ENCODE data around the gene WNT2.
"Not testable (repeated sequence)": the region's sequence is repeated elsewhere in the genome, so short reads cannot be mapped to it uniquely, and the experiment has no call there.

The WNT2 gene

DNA sequence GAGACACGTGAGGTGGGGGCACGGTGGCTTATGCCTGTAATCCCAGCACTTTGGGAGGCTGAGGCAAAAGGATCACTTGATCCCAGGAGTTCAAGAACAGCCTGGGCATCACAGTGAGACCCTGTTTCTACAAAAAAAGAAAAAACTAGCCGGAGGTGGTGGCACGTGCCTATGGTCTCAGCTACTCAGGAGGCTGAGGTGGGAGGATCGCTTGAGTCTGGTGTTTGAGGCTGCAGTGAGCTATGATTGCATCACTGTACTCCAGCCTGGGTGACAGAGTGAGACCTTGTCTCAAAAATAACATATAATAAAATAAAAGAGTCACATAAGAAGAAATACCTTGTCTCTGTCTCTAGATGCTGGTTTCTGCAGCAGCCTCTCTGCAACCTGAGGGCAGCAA, 22.4 kb downstream of the WNT2 start:
- not testable (repeated sequence) for H3K9me3 ChIP-seq (ENCODE audit: control insufficient read depth in 1 of 2, low read length in 2 of 2); H3K27me3 ChIP-seq (ENCODE audit: low read depth, low read length); H3K36me3 ChIP-seq (ENCODE audit: control insufficient read depth in 1 of 2, insufficient read depth in 2 of 2, low read length in 2 of 2); H3K4me3 ChIP-seq (ENCODE audit: low read depth in 1 of 2, low read length in 2 of 2); H3K27ac ChIP-seq (ENCODE audit: low read length); H3K4me1 ChIP-seq (ENCODE audit: control insufficient read depth in 1 of 2, insufficient read depth in 2 of 2, low read length in 2 of 2)

DNA sequence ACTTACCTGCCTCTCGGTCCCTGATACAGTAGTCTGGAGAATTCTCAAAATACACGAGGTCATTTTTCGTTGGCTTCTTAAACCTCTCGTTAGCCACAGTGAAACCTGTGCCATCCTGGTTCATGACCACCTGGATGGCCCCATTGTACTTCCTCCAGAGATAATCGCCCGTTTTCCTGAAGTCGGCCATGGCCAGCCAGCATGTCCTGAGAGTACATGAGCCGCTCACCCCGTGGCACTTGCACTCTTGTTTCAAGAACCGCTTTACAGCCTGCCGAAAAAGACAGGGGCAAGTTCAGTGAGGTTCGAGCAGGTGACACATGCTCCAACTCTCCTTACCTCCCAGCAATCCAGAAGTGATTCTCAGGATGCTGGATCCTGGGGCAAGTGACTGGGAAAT, 25.3 kb downstream of the WNT2 start:
- no peak overlapping the region for H3K27ac ChIP-seq (ENCODE audit: low read length)
- no peaks in the 10 kb centered on the region for H3K36me3 ChIP-seq (ENCODE audit: control insufficient read depth in 1 of 2, insufficient read depth in 2 of 2, low read length in 2 of 2)
- no peaks in the 10 kb centered on the region for H3K4me1 ChIP-seq (ENCODE audit: control insufficient read depth in 1 of 2, insufficient read depth in 2 of 2, low read length in 2 of 2)
- H3K4me3 ChIP-seq (ENCODE audit: low read depth in 1 of 2, low read length in 2 of 2), result no peak overlapping the region
- H3K27me3 ChIP-seq (ENCODE audit: low read depth, low read length), result no peaks in the 10 kb centered on the region
- H3K9me3 ChIP-seq (ENCODE audit: control insufficient read depth in 1 of 2, low read length in 2 of 2), result no peaks in the 10 kb centered on the region

DNA sequence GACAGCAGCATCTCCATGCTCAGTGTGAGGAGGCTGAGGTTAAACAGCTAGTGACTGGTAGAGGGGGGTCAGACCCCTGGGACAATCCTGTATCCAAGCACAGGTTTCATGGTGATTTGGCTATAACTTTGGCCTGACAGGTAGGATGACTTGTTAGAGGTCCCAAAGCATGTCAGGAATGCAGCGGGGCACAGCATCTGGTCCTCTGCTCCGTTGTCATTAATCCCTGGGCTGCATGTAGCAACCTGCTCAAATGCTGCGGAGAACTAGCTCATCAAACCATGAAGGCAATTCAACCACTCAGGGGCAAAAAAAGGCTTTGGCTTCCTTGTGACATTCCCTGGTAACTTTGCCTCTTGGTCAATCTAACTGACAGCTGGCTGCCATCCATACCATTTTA, 26.8 kb downstream of the WNT2 start:
- H3K27me3 ChIP-seq (ENCODE audit: low read depth, low read length), result no peaks in the 10 kb centered on the region
- H3K4me1 ChIP-seq (ENCODE audit: control insufficient read depth in 1 of 2, insufficient read depth in 2 of 2, low read length in 2 of 2), result no peaks in the 10 kb centered on the region
- H3K9me3 ChIP-seq (ENCODE audit: control insufficient read depth in 1 of 2, low read length in 2 of 2), result no peaks in the 10 kb centered on the region
- no peak overlapping the region for H3K27ac ChIP-seq (ENCODE audit: low read length)
- H3K4me3 ChIP-seq (ENCODE audit: low read depth in 1 of 2, low read length in 2 of 2), result no peak overlapping the region
- no peaks in the 10 kb centered on the region for H3K36me3 ChIP-seq (ENCODE audit: control insufficient read depth in 1 of 2, insufficient read depth in 2 of 2, low read length in 2 of 2)

DNA sequence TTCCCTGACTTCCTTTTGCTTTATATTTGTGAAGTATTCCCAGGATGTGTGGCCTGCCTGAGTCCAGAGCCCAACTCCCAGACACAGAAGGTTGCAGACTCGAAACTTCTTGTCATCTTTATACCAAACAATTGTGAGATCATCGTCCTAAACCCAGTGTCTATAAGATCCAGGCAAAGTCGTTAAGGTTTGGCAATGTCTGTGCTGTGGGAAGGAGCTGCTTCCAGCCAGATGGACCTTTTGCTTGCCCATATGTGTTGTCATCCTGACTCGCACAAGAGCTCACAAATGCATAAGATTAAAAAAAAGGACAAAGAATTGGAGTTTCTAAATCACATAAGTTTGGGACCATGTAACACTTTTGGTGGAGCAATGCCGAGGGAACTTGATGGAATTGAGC, 37.0 kb downstream of the WNT2 start:
- Histone ChIP-seq H3K27me3 (ENCODE audit: low read depth, low read length) (no peaks in the 10 kb centered on the region), H3K9me3 (ENCODE audit: control insufficient read depth in 1 of 2, low read length in 2 of 2) (no peaks in the 10 kb centered on the region), H3K4me1 (ENCODE audit: control insufficient read depth in 1 of 2, insufficient read depth in 2 of 2, low read length in 2 of 2) (no peaks in the 10 kb centered on the region), H3K36me3 (ENCODE audit: control insufficient read depth in 1 of 2, insufficient read depth in 2 of 2, low read length in 2 of 2) (no peaks in the 10 kb centered on the region), H3K27ac (ENCODE audit: low read length) (no peak overlapping the region), H3K4me3 (ENCODE audit: low read depth in 1 of 2, low read length in 2 of 2) (no peak overlapping the region)

DNA sequence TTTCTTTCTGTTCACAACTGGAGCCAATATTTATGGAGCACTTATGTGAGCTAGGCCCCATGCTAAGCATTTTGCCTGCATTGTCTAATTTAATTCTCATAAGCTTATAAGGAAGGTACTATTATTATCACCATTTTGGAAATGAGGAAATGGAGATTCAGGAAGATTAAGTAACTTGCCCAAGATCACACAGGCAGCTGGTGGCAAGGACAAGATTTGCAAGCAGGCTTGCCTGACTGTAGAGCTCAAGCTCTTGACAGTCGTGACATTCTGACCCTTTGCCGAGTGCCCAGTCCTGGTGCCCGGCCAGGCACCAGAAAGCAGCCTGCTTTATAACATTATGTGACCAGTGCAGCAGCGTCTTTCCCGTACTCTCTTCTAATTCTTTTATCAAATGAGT, 38.2 kb downstream of the WNT2 start:
- H3K36me3 ChIP-seq (ENCODE audit: control insufficient read depth in 1 of 2, insufficient read depth in 2 of 2, low read length in 2 of 2), result no peaks in the 10 kb centered on the region
- no peak overlapping the region for H3K4me3 ChIP-seq (ENCODE audit: low read depth in 1 of 2, low read length in 2 of 2)
- H3K4me1 ChIP-seq (ENCODE audit: control insufficient read depth in 1 of 2, insufficient read depth in 2 of 2, low read length in 2 of 2), result no peaks in the 10 kb centered on the region
- no peak overlapping the region for H3K27ac ChIP-seq (ENCODE audit: low read length)
- no peaks in the 10 kb centered on the region for H3K9me3 ChIP-seq (ENCODE audit: control insufficient read depth in 1 of 2, low read length in 2 of 2)
- no peaks in the 10 kb centered on the region for H3K27me3 ChIP-seq (ENCODE audit: low read depth, low read length)

DNA sequence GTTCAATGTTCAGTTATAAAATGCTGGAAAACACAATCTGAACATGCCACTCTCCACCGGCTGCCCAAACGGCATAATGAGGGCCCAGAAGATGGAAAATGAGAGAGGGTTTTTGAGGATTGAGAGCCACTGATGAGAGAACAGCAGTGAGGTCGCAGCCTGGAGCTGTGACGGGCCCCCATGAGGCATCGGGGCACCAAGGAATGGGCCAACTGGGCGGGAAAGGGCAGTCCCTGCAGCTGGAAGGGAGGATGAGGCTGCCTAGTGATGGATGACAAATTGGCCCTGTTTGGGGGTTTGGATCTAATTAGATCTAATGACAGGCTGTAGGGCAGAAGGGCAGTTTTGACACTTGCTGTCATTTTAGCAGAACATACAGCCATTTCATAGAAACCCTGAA, 39.1 kb downstream of the WNT2 start:
- Histone ChIP-seq H3K9me3 (ENCODE audit: control insufficient read depth in 1 of 2, low read length in 2 of 2) (no peaks in the 10 kb centered on the region), H3K4me1 (ENCODE audit: control insufficient read depth in 1 of 2, insufficient read depth in 2 of 2, low read length in 2 of 2) (no peaks in the 10 kb centered on the region), H3K27me3 (ENCODE audit: low read depth, low read length) (no peaks in the 10 kb centered on the region), H3K4me3 (ENCODE audit: low read depth in 1 of 2, low read length in 2 of 2) (no peak overlapping the region), H3K36me3 (ENCODE audit: control insufficient read depth in 1 of 2, insufficient read depth in 2 of 2, low read length in 2 of 2) (no peaks in the 10 kb centered on the region), H3K27ac (ENCODE audit: low read length) (no peak overlapping the region)

DNA sequence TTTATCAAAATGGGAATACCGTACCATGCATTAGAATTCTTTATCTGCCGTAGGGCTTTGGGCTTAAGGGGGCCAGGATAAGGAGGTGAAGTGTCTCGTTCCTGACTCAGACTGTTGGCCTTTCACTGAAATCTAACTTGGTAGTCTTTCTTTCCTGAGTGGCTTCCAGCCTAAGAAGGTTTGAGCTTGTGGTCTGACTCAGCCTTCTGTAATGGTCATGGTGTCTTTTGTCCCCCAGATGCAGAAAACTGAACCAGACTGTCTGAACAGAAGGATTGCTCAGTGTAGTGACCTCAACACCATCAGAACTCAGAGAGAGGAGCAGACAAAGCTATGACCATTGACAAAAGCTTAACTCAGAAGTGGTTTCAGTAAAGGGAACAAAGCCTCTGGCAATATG, 39.5 kb downstream of the WNT2 start:
- H3K36me3 ChIP-seq (ENCODE audit: control insufficient read depth in 1 of 2, insufficient read depth in 2 of 2, low read length in 2 of 2), result no peaks in the 10 kb centered on the region
- H3K27me3 ChIP-seq (ENCODE audit: low read depth, low read length), result no peaks in the 10 kb centered on the region
- no peak overlapping the region for H3K27ac ChIP-seq (ENCODE audit: low read length)
- no peaks in the 10 kb centered on the region for H3K4me1 ChIP-seq (ENCODE audit: control insufficient read depth in 1 of 2, insufficient read depth in 2 of 2, low read length in 2 of 2)
- H3K9me3 ChIP-seq (ENCODE audit: control insufficient read depth in 1 of 2, low read length in 2 of 2), result no peaks in the 10 kb centered on the region
- H3K4me3 ChIP-seq (ENCODE audit: low read depth in 1 of 2, low read length in 2 of 2), result no peak overlapping the region

DNA sequence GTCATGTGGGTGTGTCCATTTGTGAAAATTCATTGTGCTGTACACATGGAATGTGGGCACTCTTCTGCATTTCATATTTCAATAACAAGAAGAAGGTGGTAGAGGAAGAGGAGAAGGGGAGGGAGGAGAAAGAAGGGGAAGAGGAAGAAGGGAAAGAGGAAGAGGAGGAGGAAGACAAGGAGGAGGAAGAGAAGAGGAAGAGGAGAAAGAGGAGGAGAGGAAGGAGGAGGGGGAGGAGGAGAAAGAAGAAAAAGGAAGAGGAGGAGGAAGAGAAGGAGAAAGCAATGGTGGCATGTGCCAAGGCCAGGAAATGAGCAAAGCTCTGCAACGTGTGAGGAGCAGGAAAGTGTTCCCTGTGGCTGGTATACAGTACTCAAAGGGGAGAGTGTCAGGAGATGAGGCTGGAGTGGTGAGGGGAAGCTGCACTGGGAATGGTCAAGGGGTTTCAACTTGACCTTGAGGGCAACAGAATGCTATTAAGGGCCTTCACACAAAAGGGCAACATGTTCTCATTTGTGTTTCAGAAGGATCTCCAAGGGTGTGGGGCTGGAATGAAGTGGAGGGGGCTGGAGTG, 40.5 kb downstream of the WNT2 start:
- Histone ChIP-seq H3K27me3 (ENCODE audit: low read depth, low read length) (no peaks in the 10 kb centered on the region), H3K27ac (ENCODE audit: low read length) (no peak overlapping the region), H3K36me3 (ENCODE audit: control insufficient read depth in 1 of 2, insufficient read depth in 2 of 2, low read length in 2 of 2) (no peaks in the 10 kb centered on the region), H3K4me1 (ENCODE audit: control insufficient read depth in 1 of 2, insufficient read depth in 2 of 2, low read length in 2 of 2) (no peaks in the 10 kb centered on the region), H3K9me3 (ENCODE audit: control insufficient read depth in 1 of 2, low read length in 2 of 2) (no peaks in the 10 kb centered on the region), H3K4me3 (ENCODE audit: low read depth in 1 of 2, low read length in 2 of 2) (no peak overlapping the region)

DNA sequence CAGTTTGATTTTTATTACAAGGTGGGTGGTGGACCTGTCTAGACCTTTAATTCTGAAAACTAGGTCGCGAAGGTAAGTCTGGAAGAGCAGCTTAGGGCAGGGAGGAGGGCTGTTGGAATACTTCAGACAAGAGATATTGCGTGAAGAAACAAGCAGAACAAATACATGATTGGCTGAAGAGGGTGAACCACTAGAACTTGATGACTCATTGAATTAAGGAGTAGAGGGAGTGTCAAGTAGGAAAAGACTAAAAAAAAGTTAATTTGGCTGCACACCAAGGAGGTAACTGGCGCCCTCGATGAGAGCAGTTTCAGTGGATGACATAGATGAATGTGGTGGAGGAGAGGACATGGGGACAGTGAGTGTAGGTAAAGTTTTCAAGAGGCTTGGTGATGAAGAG, 41.3 kb downstream of the WNT2 start:
- Histone ChIP-seq H3K27ac (ENCODE audit: low read length) (no peak overlapping the region), H3K36me3 (ENCODE audit: control insufficient read depth in 1 of 2, insufficient read depth in 2 of 2, low read length in 2 of 2) (no peaks in the 10 kb centered on the region), H3K4me3 (ENCODE audit: low read depth in 1 of 2, low read length in 2 of 2) (no peak overlapping the region), H3K9me3 (ENCODE audit: control insufficient read depth in 1 of 2, low read length in 2 of 2) (no peaks in the 10 kb centered on the region), H3K4me1 (ENCODE audit: control insufficient read depth in 1 of 2, insufficient read depth in 2 of 2, low read length in 2 of 2) (no peaks in the 10 kb centered on the region), H3K27me3 (ENCODE audit: low read depth, low read length) (no peaks in the 10 kb centered on the region)

DNA sequence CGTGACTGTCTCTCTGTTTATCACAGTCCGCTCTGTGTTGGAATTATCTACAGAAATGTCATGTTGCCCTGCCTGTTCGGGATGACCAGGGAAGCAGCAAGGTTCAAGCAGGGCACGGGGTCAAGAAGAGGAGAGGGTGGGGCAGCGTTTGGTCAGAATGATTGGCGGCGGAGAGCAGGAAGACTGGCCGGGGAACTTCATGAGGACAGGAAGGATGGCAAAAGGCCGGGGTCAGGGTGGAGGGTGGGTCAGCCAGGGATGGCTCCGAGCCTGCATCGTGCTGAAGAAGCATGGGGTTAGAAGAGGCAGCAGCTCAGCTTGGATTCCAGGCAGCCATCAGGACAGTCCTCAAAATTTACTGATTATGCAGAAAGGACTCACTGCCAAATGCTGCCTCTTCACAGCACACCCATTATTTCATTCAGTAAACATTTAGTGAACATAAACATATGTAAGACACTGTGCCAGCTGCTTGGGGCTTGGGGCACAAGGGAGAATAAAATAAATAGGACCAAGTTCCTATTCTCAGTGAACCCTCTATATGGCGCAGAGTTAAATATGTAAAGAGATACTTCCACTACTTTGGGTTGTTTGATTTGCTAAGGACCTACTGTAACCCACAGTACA, 42.8 kb downstream of the WNT2 start:
- Histone ChIP-seq H3K4me3 (ENCODE audit: low read depth in 1 of 2, low read length in 2 of 2) (no peak overlapping the region), H3K4me1 (ENCODE audit: control insufficient read depth in 1 of 2, insufficient read depth in 2 of 2, low read length in 2 of 2) (no peaks in the 10 kb centered on the region), H3K27me3 (ENCODE audit: low read depth, low read length) (no peaks in the 10 kb centered on the region), H3K36me3 (ENCODE audit: control insufficient read depth in 1 of 2, insufficient read depth in 2 of 2, low read length in 2 of 2) (no peaks in the 10 kb centered on the region), H3K9me3 (ENCODE audit: control insufficient read depth in 1 of 2, low read length in 2 of 2) (no peaks in the 10 kb centered on the region), H3K27ac (ENCODE audit: low read length) (no peak overlapping the region)

DNA sequence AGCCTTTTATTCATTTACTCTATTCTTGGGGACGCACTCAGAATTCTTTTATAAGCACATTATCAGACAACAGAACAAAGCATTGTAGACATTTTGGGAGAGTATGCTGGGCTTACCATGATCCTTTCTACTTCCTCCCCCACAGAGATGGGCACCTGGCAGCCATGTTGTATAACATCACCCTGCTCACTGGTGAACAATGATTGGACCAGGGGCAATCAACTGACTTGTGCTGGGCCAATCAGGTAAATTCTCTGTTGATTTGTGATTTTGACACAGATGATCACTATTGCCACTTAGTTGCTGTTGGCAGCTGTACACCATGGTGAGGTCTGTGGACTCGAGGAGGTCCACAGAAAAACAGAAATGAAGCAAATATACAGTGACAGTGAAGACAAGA, 43.7 kb downstream of the WNT2 start:
- H3K27ac ChIP-seq (ENCODE audit: low read length), result no peak overlapping the region
- no peaks in the 10 kb centered on the region for H3K27me3 ChIP-seq (ENCODE audit: low read depth, low read length)
- no peaks in the 10 kb centered on the region for H3K4me1 ChIP-seq (ENCODE audit: control insufficient read depth in 1 of 2, insufficient read depth in 2 of 2, low read length in 2 of 2)
- H3K9me3 ChIP-seq (ENCODE audit: control insufficient read depth in 1 of 2, low read length in 2 of 2), result no peaks in the 10 kb centered on the region
- H3K36me3 ChIP-seq (ENCODE audit: control insufficient read depth in 1 of 2, insufficient read depth in 2 of 2, low read length in 2 of 2), result no peaks in the 10 kb centered on the region
- H3K4me3 ChIP-seq (ENCODE audit: low read depth in 1 of 2, low read length in 2 of 2), result no peak overlapping the region

DNA sequence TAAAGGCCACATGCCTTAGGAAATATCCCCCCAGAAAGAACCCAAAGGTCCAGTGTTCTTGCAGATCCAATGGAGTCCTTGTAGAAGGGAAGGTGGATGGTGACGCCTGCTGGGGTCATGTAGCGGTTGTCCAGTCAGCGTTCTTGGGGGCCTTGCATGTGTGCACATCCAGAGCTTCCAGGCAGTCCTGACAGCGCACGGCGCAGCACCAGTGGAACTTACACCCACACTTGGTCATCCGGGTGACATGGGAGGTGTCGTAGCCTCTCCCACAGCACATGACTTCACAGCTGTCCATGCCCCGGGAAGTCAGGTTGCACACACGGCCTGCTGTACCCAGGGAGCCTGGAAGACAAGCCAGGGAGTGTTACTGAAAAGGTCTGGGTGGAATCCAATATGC, 44.8 kb downstream of the WNT2 start:
- H3K4me3 ChIP-seq (ENCODE audit: low read depth in 1 of 2, low read length in 2 of 2), result no peak overlapping the region

More for the DNA sequence above, 44.8 kb downstream of the WNT2 start:
- Histone ChIP-seq H3K27me3 (ENCODE audit: low read depth, low read length) (no peaks in the 10 kb centered on the region), H3K9me3 (ENCODE audit: control insufficient read depth in 1 of 2, low read length in 2 of 2) (no peaks in the 10 kb centered on the region), H3K36me3 (ENCODE audit: control insufficient read depth in 1 of 2, insufficient read depth in 2 of 2, low read length in 2 of 2) (no peaks in the 10 kb centered on the region), H3K27ac (ENCODE audit: low read length) (no peak overlapping the region), H3K4me1 (ENCODE audit: control insufficient read depth in 1 of 2, insufficient read depth in 2 of 2, low read length in 2 of 2) (no peaks in the 10 kb centered on the region)
